Measurements from ENCODE around the gene PARD6G.

- TF ChIP-seq CTCF (IDR thresholded peaks at IDR 0.05; ENCODE audit: low read depth, low read length, poor library complexity, severe bottlenecking) (no peak), EZH2phosphoT487 (IDR thresholded peaks at IDR 0.05; ENCODE audit: borderline replicate concordance, low read length) (no peak)
Measured at GRCh38 chr18:80245781-80246444, 1.4 kb downstream of the PARD6G start.
